Transverse colon (tissue), 4 donors: Measurements from ENCODE around the gene CYFIP2. TPM values are rescaled to one million over a fixed set of nuclear protein-coding genes. Genes with fewer than 3 reads are reported as not detected.
A peak's percentile ranks its signal among the peaks of the same experiment; 100 is the strongest.

Experiments
- DNase-seq: peaks from one replicate; pipeline ENCODE4 v3.0.0-alpha.2; 2019
- H3K27ac ChIP-seq, 4 donors: fragments of 200-600 bp; sonication (generic); 2 replicates each; pipeline ENCODE4 v1.5.1; 2016 to 2018; ENCODE audit warnings: inconsistent platforms in 4 of 4
- H3K27me3 ChIP-seq: fragments of 200-600 bp; sonication (generic); 2 replicates; pipeline ENCODE4 v1.5.1; 2017; ENCODE audit warnings: inconsistent platforms
- H3K36me3 ChIP-seq, 4 donors: fragments of 200-600 bp; sonication (generic); 2 replicates each; pipeline ENCODE4 v1.5.1; 2017 to 2019; ENCODE audit warnings: inconsistent platforms in 4 of 4
- H3K4me1 ChIP-seq, 4 donors: fragments of 200-600 bp; sonication (generic); 2 replicates each; pipeline ENCODE4 v1.5.1; 2017 to 2020; ENCODE audit warnings: inconsistent platforms in 4 of 4
- H3K4me3 ChIP-seq, 4 donors: fragments of 200-600 bp; sonication (generic); 1 replicate in 1 of 4; 2 replicates in 3 of 4; pipeline versions ENCODE4 v1.5.1 to v1.6.1; 2017 to 2019; ENCODE audit warnings: inconsistent platforms in 4 of 4
- H3K9me3 ChIP-seq, 2 donors: fragments of 200-600 bp; sonication (generic); 2 replicates each; pipeline ENCODE4 v1.5.1; 2017 to 2019; ENCODE audit warnings: inconsistent platforms in 2 of 2
- EP300 ChIP-seq: sonication (generic); formaldehyde crosslinking; IDR thresholded peaks from one replicate; pipeline ENCODE4 v1.6.1; 2017; ENCODE audit warnings: antibody characterized with exemption, low read depth
- POLR2A ChIP-seq: fragments of 450-650 bp; IDR thresholded peaks from one replicate; pipeline ENCODE4 v1.6.1; 2016; ENCODE audit warnings: antibody characterized with exemption, mild to moderate bottlenecking, moderate library complexity
- POLR2AphosphoS5 ChIP-seq, 3 donors: sonication (generic); formaldehyde crosslinking; IDR thresholded peaks; one replicate each; pipeline ENCODE4 v1.6.1; 2016; ENCODE audit warnings: antibody characterized with exemption in 3 of 3
- WGBS, 2 donors: methylation state at CpG; one replicate each; pipeline ENCODE4 v1.1.5; 2018; ENCODE audit warnings: low coverage in 1 of 2; 5-methylcytosine and 5-hydroxymethylcytosine counted together
- in situ Hi-C, 4 donors: fragments of 200-750 bp; cut with MboI; loops; one replicate each; pipeline versions ENCODE4 v1.15.0 to v1.15.1; 2017; ENCODE audit warnings: low sequenced_read_pairs in 3 of 4, low pct_ligation_motif_present in 1 of 4, low pct_unique_long_range_greater_than_20kb in 1 of 4
- intact Hi-C: fragments of 100-400 bp; cut with DNase I; formaldehyde crosslinking; loops from one replicate; pipeline ENCODE4 v1.15.1; 2023; ENCODE audit warnings: low total_unique reads
- total RNA-seq, 4 donors: library from RNA; depleted of rRNA; stranded (reverse); fragments of >200 nt; gene quantifications; one replicate each; pipeline ENCODE4 v1.1.0, GENCODE V29; 2016
- TF ChIP-seq, protein P1 (sequence below), 5 experiments: fragments of 200-600 bp in 3 of 5; fragments of 450-650 bp in 2 of 5; sonication (generic) in 3 of 5; IDR thresholded peaks; 1 replicate in 2 of 5; 2 replicates in 3 of 5; pipeline ENCODE4 v1.5.1; 2016 to 2017; ENCODE audit warnings: antibody characterized with exemption in 5 of 5, inconsistent platforms in 3 of 5, mild to moderate bottlenecking in 2 of 5, moderate library complexity in 1 of 5

The CYFIP2 gene
- total RNA-seq, 4 donors from 2014 or later, result 34.0 to 134 (median 41.6) TPM

GRCh38 chr5:157269165-157269671, 3.3 kb downstream of the CYFIP2 start:
- intact Hi-C loops (no loop called here), in situ Hi-C loops (no loop called here)
- H3K4me1 ChIP-seq, result peaks cover 4 to 27% (median 11%) of the 10 kb centered on the region in 4 donors
- no peaks in the 10 kb centered on the region for H3K27me3 ChIP-seq
- TF ChIP-seq POLR2A (no peak), EP300 (no peak), POLR2AphosphoS5 (IDR thresholded peaks at IDR 0.05) (no peak)
- TF ChIP-seq, protein P1, sequence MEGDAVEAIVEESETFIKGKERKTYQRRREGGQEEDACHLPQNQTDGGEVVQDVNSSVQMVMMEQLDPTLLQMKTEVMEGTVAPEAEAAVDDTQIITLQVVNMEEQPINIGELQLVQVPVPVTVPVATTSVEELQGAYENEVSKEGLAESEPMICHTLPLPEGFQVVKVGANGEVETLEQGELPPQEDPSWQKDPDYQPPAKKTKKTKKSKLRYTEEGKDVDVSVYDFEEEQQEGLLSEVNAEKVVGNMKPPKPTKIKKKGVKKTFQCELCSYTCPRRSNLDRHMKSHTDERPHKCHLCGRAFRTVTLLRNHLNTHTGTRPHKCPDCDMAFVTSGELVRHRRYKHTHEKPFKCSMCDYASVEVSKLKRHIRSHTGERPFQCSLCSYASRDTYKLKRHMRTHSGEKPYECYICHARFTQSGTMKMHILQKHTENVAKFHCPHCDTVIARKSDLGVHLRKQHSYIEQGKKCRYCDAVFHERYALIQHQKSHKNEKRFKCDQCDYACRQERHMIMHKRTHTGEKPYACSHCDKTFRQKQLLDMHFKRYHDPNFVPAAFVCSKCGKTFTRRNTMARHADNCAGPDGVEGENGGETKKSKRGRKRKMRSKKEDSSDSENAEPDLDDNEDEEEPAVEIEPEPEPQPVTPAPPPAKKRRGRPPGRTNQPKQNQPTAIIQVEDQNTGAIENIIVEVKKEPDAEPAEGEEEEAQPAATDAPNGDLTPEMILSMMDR (IDR thresholded peaks at IDR 0.05), result no peak
- H3K36me3 ChIP-seq, result no peaks in the 10 kb centered on the region
- 75 to 78% methylated on average over 4 to 6 of the region's 6 CpGs for WGBS, 2 donors
- no peak overlapping the region for H3K27ac ChIP-seq
- DNase-seq, result no peak
- H3K4me3 ChIP-seq, result no peak overlapping the region
- no peaks in the 10 kb centered on the region for H3K9me3 ChIP-seq

DNA sequence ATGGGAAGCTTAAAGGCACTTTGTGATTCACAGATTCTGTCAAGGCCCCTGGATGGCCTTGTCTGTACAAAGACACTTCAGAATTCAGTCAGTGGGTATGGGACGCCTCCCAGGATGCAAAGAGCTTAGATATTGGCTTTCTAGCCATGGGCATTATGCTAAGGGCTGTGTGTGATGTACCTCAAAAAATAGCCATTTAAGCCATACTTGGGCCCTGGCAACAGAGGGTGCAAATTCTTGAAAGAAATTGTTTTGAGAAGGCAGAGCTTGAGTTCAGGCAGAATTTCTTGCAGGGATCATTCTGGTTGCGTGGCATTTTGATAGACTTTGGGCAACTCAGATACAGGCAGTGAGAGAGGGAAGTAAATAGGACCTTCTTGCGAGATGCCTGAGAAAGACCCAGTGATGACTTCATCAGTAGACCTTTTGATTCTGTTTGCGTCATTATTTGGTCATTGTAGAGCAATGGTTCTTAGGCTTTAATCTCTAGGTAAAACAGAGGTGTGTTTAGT, 3.9 kb downstream of the CYFIP2 start:
- no peaks in the 10 kb centered on the region for H3K36me3 ChIP-seq
- H3K4me3 ChIP-seq, result no peak overlapping the region
- H3K27me3 ChIP-seq, result no peaks in the 10 kb centered on the region
- no peak overlapping the region for H3K27ac ChIP-seq
- WGBS, 2 donors, result 84 to 88% methylated on average over 3 to 4 of the region's 4 CpGs
- intact Hi-C loops (no loop called here), in situ Hi-C loops (no loop called here)
- TF ChIP-seq POLR2A, result no peak
- TF ChIP-seq, protein P1 (IDR thresholded peaks at IDR 0.05), result no peak
- TF ChIP-seq POLR2AphosphoS5 (IDR thresholded peaks at IDR 0.05), result no peak
- no peak for TF ChIP-seq EP300
- H3K9me3 ChIP-seq, result no peaks in the 10 kb centered on the region
- DNase-seq, result no peak
- H3K4me1 ChIP-seq, result peaks cover 4 to 22% (median 8%) of the 10 kb centered on the region in 4 donors

GRCh38 chr5:157270771-157271170, 4.8 kb downstream of the CYFIP2 start:
- no peak overlapping the region for H3K4me3 ChIP-seq
- H3K27ac ChIP-seq, result peak overlapping the region in 3 of 4 donors; percentile 4 to 67 (median 56)
- no peaks in the 10 kb centered on the region for H3K27me3 ChIP-seq
- H3K4me1 ChIP-seq, result peaks cover 0 to 15% (median 5%) of the 10 kb centered on the region in 4 donors
- H3K9me3 ChIP-seq, result no peaks in the 10 kb centered on the region
- in situ Hi-C loops (no loop called here), intact Hi-C loops (no loop called here)
- H3K36me3 ChIP-seq, result no peaks in the 10 kb centered on the region
- DNase-seq, result no peak
- WGBS, 2 donors, result 62 to 84% methylated on average over 3 of the region's 3 CpGs
- TF ChIP-seq, protein P1 (IDR thresholded peaks at IDR 0.05), result no peak
- TF ChIP-seq POLR2A, result no peak
- no peak for TF ChIP-seq EP300
- no peak for TF ChIP-seq POLR2AphosphoS5 (IDR thresholded peaks at IDR 0.05)

DNA sequence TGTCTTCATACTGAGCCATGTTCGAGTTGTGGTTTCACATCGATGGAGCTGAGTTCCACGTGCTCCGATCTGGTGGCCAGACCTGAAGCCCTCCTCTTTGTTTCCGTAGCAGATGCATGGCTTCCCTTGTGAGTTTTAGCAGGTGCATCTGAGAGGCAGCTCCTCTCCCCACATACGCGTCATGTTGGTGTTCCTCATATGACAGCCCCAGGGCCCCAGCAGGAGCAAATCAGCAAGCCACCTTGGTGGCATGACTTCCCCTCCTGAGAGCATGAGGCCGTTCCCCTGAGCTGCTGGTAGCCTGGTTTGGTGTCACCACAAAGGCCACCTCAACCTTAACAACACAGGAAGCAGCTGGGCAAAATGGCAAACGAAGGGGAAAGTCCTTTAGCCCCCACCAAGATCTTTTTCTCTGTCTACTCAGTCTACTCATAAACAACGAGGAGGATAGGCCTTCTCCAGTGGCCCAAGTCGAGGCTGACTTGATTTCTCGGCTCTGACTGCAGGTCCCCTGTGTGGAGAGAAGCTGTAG, 5.9 kb downstream of the CYFIP2 start:
- intact Hi-C loops (no loop called here), in situ Hi-C loops (no loop called here)
- peak; percentile 71 for DNase-seq
- WGBS, 2 donors, result 56 to 73% methylated on average over 3 to 12 of the region's 12 CpGs
- H3K4me1 ChIP-seq, result peaks cover 0 to 9% (median under 1%) of the 10 kb centered on the region in 4 donors
- no peak overlapping the region for H3K4me3 ChIP-seq
- peak overlapping the region; percentile 36 to 67 (median 60) for H3K27ac ChIP-seq
- H3K9me3 ChIP-seq, result no peaks in the 10 kb centered on the region
- no peaks in the 10 kb centered on the region for H3K27me3 ChIP-seq
- TF ChIP-seq EP300 (no peak), POLR2A (no peak), POLR2AphosphoS5 (IDR thresholded peaks at IDR 0.05) (no peak)
- TF ChIP-seq, protein P1 (IDR thresholded peaks at IDR 0.05), result no peak
- H3K36me3 ChIP-seq, result no peaks in the 10 kb centered on the region
